Loucy (cell line): ENCODE data around the gene OR1M1.

Experiments used
- H2AFZ ChIP-seq: fragments of 200-600 bp; sonication (generic); 2 replicates; pipeline ENCODE4 v1.6.0; 2016; ENCODE audit warnings: antibody characterized with exemption, mild to moderate bottlenecking, low read length, moderate library complexity
- H3F3A ChIP-seq: fragments of 200-600 bp; 2 replicates; pipeline ENCODE4 v1.6.0; 2016; ENCODE audit warnings: antibody characterized with exemption, low read depth, mild to moderate bottlenecking
- H3K27me3 ChIP-seq: fragments of 200-600 bp; sonication (generic); 2 replicates; pipeline ENCODE4 v1.6.1; 2014; ENCODE audit warnings: low read length, mild to moderate bottlenecking; ENCODE audit not compliant: insufficient read depth, poor library complexity, severe bottlenecking
- H3K36me3 ChIP-seq: fragments of 200-600 bp; sonication (generic); 2 replicates; pipeline ENCODE4 v1.6.1; 2016; ENCODE audit warnings: low read length; ENCODE audit not compliant: insufficient read depth
- H3K4me1 ChIP-seq: fragments of 200-600 bp; sonication (generic); 2 replicates; pipeline ENCODE4 v1.5.1; 2014; ENCODE audit warnings: low read length, mild to moderate bottlenecking; ENCODE audit not compliant: insufficient read depth, poor library complexity, severe bottlenecking
- H3K4me2 ChIP-seq: fragments of 200-600 bp; sonication (generic); 2 replicates; pipeline ENCODE4 v1.6.0; 2014; ENCODE audit warnings: antibody characterized with exemption, low read length, low read depth, mild to moderate bottlenecking; ENCODE audit not compliant: poor library complexity, severe bottlenecking
- H3K4me3 ChIP-seq: fragments of 200-600 bp; sonication (generic); 2 replicates; pipeline ENCODE4 v1.5.1; 2014; ENCODE audit warnings: low read length, mild to moderate bottlenecking, mixed read lengths; ENCODE audit not compliant: poor library complexity, severe bottlenecking
- H3K79me2 ChIP-seq: fragments of 200-600 bp; sonication (generic); 2 replicates; pipeline ENCODE4 v1.6.1; 2014; ENCODE audit warnings: low read length; ENCODE audit not compliant: insufficient read depth
- H3K9ac ChIP-seq: fragments of 200-600 bp; sonication (generic); 2 replicates; pipeline ENCODE4 v1.6.0; 2014; ENCODE audit warnings: mild to moderate bottlenecking, low read depth, low read length, moderate library complexity; ENCODE audit not compliant: poor library complexity, severe bottlenecking
- H3K9me2 ChIP-seq: fragments of 200-600 bp; sonication (generic); replicated peaks from 2 replicates; pipeline ENCODE4 v1.6.1; 2016; ENCODE audit warnings: low read depth, low read length, mixed read lengths
- H3K9me3 ChIP-seq: fragments of 200-600 bp; sonication (generic); 2 replicates; pipeline ENCODE4 v1.6.1; 2014; ENCODE audit warnings: mild to moderate bottlenecking, antibody characterized with exemption, low read length, low read depth; ENCODE audit not compliant: insufficient read depth
- H4K20me1 ChIP-seq: fragments of 200-600 bp; sonication (generic); 2 replicates; pipeline ENCODE4 v1.6.0; 2014; ENCODE audit warnings: antibody characterized with exemption, low read length, mild to moderate bottlenecking; ENCODE audit not compliant: insufficient read depth, poor library complexity, severe bottlenecking
- EZH2phosphoT487 ChIP-seq: fragments of 200-600 bp; IDR thresholded peaks from 2 replicates; pipeline ENCODE4 v1.6.1; 2018; ENCODE audit warnings: antibody characterized with exemption, mild to moderate bottlenecking, moderate library complexity, borderline replicate concordance
- TF ChIP-seq, protein P1 (sequence below): fragments of 200-600 bp; sonication (generic); conservative IDR thresholded peaks from 2 replicates; pipeline ENCODE4 v1.5.1; 2014; ENCODE audit warnings: mild to moderate bottlenecking, antibody characterized with exemption, low read length

OR1M1 gene

DNA sequence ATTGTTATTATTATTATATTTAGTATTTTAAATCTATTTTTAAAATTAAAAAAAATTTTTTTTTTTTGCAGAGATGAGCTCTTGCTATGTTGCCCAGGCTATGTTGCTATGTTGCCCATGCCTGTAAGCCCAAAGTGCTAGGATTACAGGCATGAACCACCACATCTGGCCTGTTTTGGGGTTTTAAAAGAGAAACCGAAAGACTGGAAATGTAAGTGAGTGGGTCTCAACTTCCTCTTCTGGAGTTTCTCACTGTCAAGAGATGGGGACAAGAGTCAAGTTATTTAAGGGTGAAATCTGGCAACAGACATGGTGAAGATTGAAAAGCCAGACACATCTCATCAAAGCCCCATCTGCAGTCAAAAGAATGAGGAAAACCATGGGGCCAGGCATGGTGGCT is 44.1 kb downstream of the OR1M1 start:
- Histone ChIP-seq H3K4me2 (no peak overlapping the region), H3K9ac (no peak overlapping the region), H3K27me3 (no peaks in the 10 kb centered on the region), H3F3A (no peaks in the 10 kb centered on the region), H2AFZ (no peak overlapping the region), H3K4me1 (no peaks in the 10 kb centered on the region), H3K36me3 (no peaks in the 10 kb centered on the region), H3K9me2 (no peaks in the 10 kb centered on the region), H4K20me1 (no peaks in the 10 kb centered on the region), H3K9me3 (no peaks in the 10 kb centered on the region), H3K4me3 (no peak overlapping the region), H3K79me2 (no peaks in the 10 kb centered on the region)
- TF ChIP-seq, protein P1, sequence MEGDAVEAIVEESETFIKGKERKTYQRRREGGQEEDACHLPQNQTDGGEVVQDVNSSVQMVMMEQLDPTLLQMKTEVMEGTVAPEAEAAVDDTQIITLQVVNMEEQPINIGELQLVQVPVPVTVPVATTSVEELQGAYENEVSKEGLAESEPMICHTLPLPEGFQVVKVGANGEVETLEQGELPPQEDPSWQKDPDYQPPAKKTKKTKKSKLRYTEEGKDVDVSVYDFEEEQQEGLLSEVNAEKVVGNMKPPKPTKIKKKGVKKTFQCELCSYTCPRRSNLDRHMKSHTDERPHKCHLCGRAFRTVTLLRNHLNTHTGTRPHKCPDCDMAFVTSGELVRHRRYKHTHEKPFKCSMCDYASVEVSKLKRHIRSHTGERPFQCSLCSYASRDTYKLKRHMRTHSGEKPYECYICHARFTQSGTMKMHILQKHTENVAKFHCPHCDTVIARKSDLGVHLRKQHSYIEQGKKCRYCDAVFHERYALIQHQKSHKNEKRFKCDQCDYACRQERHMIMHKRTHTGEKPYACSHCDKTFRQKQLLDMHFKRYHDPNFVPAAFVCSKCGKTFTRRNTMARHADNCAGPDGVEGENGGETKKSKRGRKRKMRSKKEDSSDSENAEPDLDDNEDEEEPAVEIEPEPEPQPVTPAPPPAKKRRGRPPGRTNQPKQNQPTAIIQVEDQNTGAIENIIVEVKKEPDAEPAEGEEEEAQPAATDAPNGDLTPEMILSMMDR, result no peak
- TF ChIP-seq EZH2phosphoT487, result no peak

DNA sequence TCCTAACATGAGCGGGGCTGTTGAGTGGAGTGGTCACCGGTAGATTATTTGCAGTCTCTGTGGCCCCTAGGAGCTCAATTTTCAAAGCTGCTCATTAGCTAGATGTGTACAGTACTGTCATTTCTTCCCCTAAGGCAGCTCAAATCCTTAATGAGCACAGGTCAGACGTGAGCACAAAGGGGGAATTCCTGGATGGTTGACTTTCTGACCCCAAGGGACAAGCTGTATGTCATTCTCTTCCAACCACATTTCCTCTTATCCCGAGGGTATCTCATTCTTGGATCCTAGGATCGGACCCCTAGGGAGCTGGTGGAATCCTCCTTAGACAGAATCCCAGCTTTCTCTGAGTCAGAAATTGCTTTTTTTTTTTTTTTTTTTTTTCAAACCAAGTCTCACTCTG is 45.6 kb downstream of the OR1M1 start:
- H3F3A ChIP-seq, result no peaks in the 10 kb centered on the region
- no peaks in the 10 kb centered on the region for H4K20me1 ChIP-seq
- TF ChIP-seq, protein P1, result no peak
- TF ChIP-seq EZH2phosphoT487, result no peak
- no peaks in the 10 kb centered on the region for H3K9me2 ChIP-seq
- no peak overlapping the region for H3K4me2 ChIP-seq
- no peak overlapping the region for H2AFZ ChIP-seq
- no peaks in the 10 kb centered on the region for H3K79me2 ChIP-seq
- no peak overlapping the region for H3K4me3 ChIP-seq
- peaks cover 4% of the 10 kb centered on the region for H3K4me1 ChIP-seq
- H3K27me3 ChIP-seq, result no peaks in the 10 kb centered on the region
- no peak overlapping the region for H3K9ac ChIP-seq
- H3K9me3 ChIP-seq, result no peaks in the 10 kb centered on the region
- H3K36me3 ChIP-seq, result no peaks in the 10 kb centered on the region

GRCh38 chr19:9139609-9140158 is 52.8 kb downstream of the OR1M1 start:
- H3K4me3 ChIP-seq, result peak overlapping the region; percentile 93
- H3K9ac ChIP-seq, result peak overlapping the region; percentile 92
- peaks cover 2% of the 10 kb centered on the region; the same call in 1 of the 2 replicates for H3K9me3 ChIP-seq
- TF ChIP-seq, protein P1, result no peak
- TF ChIP-seq EZH2phosphoT487, result no peak
- H2AFZ ChIP-seq, result peak overlapping the region; percentile 100
- no peaks in the 10 kb centered on the region for H3K27me3 ChIP-seq
- no peaks in the 10 kb centered on the region for H3K36me3 ChIP-seq
- H3K9me2 ChIP-seq, result no peaks in the 10 kb centered on the region
- peaks cover 29% of the 10 kb centered on the region for H3K4me1 ChIP-seq
- H3F3A ChIP-seq, result no peaks in the 10 kb centered on the region
- peak overlapping the region; percentile 95 for H3K4me2 ChIP-seq
- H3K79me2 ChIP-seq, result peaks cover 45% of the 10 kb centered on the region
- peaks cover 26% of the 10 kb centered on the region for H4K20me1 ChIP-seq
